HL-60 (cell line): ENCODE measurements around the gene AIF1L.

ENCODE experiments used
- GABPA ChIP-seq: IDR thresholded peaks from 2 replicates; pipeline ENCODE4 v1.6.1; 2012; ENCODE audit warnings: low read depth
- POLR2AphosphoS5 ChIP-seq: IDR thresholded peaks from 2 replicates; pipeline ENCODE4 v1.6.1; 2012; ENCODE audit warnings: low read depth
- REST ChIP-seq: IDR thresholded peaks from 2 replicates; pipeline ENCODE4 v1.6.1; 2012; ENCODE audit warnings: low read depth; ENCODE audit not compliant: insufficient replicate concordance
- SPI1 ChIP-seq: IDR thresholded peaks from 2 replicates; pipeline ENCODE4 v1.6.1; 2012; ENCODE audit warnings: low read depth, mild to moderate bottlenecking, borderline replicate concordance
- TF ChIP-seq, protein P1 (sequence below): IDR thresholded peaks from one replicate; pipeline ENCODE4 v1.5.1; 2011; ENCODE audit warnings: low read length, control low read depth, inconsistent platforms; ENCODE audit not compliant: insufficient read depth

DNA sequence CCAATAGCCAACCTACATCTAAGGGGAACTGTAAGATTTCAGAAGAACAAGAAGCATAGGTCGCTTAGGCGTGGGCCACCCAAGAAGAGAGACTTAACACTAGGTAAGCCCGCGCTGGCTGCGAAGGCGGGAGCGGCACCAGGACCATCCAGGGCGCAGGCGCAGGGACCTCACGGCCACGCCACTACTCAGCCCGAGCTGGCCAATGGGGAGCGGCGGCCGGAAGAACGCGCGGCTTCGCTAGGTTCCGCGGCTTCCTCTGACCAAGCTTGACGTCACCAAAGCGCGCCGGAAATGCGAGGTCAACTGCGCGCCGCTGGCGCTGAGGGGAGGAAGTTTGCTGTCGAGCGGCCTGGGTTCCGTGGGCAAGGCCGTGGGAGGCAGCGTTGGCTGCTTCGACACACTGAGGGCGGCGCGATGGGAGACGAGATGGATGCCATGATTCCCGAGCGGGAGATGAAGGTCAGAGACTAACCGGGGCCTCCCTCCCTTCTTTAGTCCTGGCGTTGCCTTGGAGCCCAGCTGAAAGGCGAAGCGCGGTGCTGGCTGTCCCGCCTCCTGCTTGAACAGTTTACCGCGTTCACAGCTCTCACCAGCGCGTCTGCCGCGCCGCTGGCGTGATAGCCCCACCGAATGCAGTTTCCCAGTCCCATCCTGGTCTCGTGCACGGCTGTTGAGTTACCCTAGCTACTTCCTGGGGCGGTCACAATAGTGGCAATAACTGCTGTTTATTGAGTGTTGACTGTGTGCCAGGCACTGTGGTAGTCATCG lies 29.1 kb downstream of the AIF1L start, which contains the start of gene NUP214:
- TF ChIP-seq, protein P1, sequence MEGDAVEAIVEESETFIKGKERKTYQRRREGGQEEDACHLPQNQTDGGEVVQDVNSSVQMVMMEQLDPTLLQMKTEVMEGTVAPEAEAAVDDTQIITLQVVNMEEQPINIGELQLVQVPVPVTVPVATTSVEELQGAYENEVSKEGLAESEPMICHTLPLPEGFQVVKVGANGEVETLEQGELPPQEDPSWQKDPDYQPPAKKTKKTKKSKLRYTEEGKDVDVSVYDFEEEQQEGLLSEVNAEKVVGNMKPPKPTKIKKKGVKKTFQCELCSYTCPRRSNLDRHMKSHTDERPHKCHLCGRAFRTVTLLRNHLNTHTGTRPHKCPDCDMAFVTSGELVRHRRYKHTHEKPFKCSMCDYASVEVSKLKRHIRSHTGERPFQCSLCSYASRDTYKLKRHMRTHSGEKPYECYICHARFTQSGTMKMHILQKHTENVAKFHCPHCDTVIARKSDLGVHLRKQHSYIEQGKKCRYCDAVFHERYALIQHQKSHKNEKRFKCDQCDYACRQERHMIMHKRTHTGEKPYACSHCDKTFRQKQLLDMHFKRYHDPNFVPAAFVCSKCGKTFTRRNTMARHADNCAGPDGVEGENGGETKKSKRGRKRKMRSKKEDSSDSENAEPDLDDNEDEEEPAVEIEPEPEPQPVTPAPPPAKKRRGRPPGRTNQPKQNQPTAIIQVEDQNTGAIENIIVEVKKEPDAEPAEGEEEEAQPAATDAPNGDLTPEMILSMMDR = no peak
- TF ChIP-seq POLR2AphosphoS5 = peak; percentile 97
- TF ChIP-seq REST = peak; percentile 45
- TF ChIP-seq SPI1 = peak; percentile 66; the same call in 1 of the 2 replicates
- TF ChIP-seq GABPA = peak; percentile 96
